Esophagus squamous epithelium (tissue), 5 donors: ENCODE data around the gene IGDCC3. TPM values are rescaled to one million over a fixed set of nuclear protein-coding genes. Genes with fewer than 3 reads are reported as not detected.

ENCODE experiments used
- DNase-seq: peaks from one replicate; lab custom pipeline; 2025; lab: John Stamatoyannopoulos, UW
- H3K27ac ChIP-seq, 4 donors: fragments of 200-600 bp; sonication (generic); one replicate each; pipeline ENCODE4 v1.5.1; 2016 to 2019; ENCODE audit warnings: mild to moderate bottlenecking in 1 of 4
- H3K27me3 ChIP-seq, 4 donors: fragments of 200-600 bp; sonication (generic); 1 replicate in 3 of 4; 2 replicates in 1 of 4; pipeline versions ENCODE4 v1.5.1 to v1.6.0; 2017 to 2021; ENCODE audit warnings: antibody characterized with exemption in 1 of 4
- H3K36me3 ChIP-seq, 3 donors: fragments of 200-600 bp; sonication (generic); one replicate each; pipeline ENCODE4 v1.5.1; 2016 to 2019
- H3K4me1 ChIP-seq, 3 donors: fragments of 200-600 bp; sonication (generic); one replicate each; pipeline ENCODE4 v1.5.1; 2017 to 2019
- H3K4me3 ChIP-seq, 4 donors: fragments of 200-600 bp; sonication (generic); 1 replicate in 3 of 4; 2 replicates in 1 of 4; pipeline ENCODE4 v1.5.1; 2016 to 2019; ENCODE audit warnings: mild to moderate bottlenecking in 2 of 4, moderate library complexity in 1 of 4
- H3K9me3 ChIP-seq, 3 donors: fragments of 200-600 bp; sonication (generic); one replicate each; pipeline ENCODE4 v1.5.1; 2016 to 2019
- POLR2A ChIP-seq, 4 donors: fragments of 450-650 bp; IDR thresholded peaks; one replicate each; pipeline ENCODE4 v1.6.1; 2017; ENCODE audit warnings: antibody characterized with exemption in 4 of 4, mild to moderate bottlenecking in 4 of 4, moderate library complexity in 3 of 4
- WGBS, 2 donors: methylation state at CpG; one replicate each; pipeline ENCODE4 v1.1.5; 2018; 5-methylcytosine and 5-hydroxymethylcytosine counted together
- intact Hi-C: fragments of 100-400 bp; cut with DNase I; formaldehyde crosslinking; loops from one replicate; pipeline ENCODE4 v1.15.0; 2022
- total RNA-seq, 4 donors: library from RNA; depleted of rRNA; stranded (reverse); fragments of >200 nt; gene quantifications; one replicate each; pipeline ENCODE4 v1.1.0, GENCODE V29; 2016
- TF ChIP-seq, protein P1 (sequence below), 6 experiments: fragments of 450-650 bp in 4 of 6; fragments of 200-600 bp in 2 of 6; sonication (generic) in 2 of 6; IDR thresholded peaks; one replicate each; pipeline ENCODE4 v1.5.1; 2016 to 2019; ENCODE audit warnings: antibody characterized with exemption in 6 of 6, mild to moderate bottlenecking in 4 of 6, moderate library complexity in 4 of 6
- donor health status: DM: yes; HTN: yes; CAD: no.

IGDCC3 gene
- total RNA-seq, 4 donors from 2014 or later, result not detected

DNA sequence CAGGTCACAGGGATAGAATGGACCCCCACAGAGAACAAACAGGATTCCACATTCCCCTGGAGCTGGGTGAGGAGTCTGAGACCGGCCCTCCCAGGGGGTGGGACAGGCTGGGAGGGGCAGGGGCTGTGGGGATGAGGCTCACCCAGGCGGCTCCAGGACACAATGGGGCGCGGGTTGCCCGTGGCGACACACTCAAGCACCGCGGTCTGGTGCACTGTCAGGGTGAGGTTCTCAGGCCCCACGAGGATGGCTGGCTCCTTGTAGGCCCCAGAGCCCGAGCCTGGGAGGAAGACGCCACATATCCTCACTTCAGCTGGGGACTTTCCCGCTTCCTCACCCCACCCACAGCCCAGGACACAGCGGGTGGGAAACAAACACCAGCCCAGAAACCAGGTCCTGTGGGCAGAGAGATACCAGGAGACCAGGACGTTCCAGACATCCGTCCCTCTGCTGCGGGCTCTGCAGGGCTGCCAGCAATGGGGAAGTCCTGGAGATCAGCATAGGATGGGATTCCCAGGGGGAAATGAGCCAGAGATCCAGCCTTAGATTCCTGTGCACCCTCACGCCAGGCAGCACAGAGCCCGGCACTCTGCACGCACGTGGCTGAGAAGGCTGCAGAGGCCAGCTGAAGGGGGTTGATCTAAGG lies 43.1 kb downstream of the IGDCC3 start:
- H3K36me3 ChIP-seq, result no peaks in the 10 kb centered on the region
- TF ChIP-seq, protein P1, sequence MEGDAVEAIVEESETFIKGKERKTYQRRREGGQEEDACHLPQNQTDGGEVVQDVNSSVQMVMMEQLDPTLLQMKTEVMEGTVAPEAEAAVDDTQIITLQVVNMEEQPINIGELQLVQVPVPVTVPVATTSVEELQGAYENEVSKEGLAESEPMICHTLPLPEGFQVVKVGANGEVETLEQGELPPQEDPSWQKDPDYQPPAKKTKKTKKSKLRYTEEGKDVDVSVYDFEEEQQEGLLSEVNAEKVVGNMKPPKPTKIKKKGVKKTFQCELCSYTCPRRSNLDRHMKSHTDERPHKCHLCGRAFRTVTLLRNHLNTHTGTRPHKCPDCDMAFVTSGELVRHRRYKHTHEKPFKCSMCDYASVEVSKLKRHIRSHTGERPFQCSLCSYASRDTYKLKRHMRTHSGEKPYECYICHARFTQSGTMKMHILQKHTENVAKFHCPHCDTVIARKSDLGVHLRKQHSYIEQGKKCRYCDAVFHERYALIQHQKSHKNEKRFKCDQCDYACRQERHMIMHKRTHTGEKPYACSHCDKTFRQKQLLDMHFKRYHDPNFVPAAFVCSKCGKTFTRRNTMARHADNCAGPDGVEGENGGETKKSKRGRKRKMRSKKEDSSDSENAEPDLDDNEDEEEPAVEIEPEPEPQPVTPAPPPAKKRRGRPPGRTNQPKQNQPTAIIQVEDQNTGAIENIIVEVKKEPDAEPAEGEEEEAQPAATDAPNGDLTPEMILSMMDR (IDR thresholded peaks at IDR 0.05), result no peak
- TF ChIP-seq POLR2A (IDR thresholded peaks at IDR 0.05), result no peak
- WGBS, 2 donors, result 68% methylated on average over 5 of the region's 20 CpGs; no CpG with 5 or more reads in 1 of the 2 donors
- H3K9me3 ChIP-seq, result no peaks in the 10 kb centered on the region
- H3K27me3 ChIP-seq, result peaks cover 0 to 50% (median 0%) of the 10 kb centered on the region in 4 donors
- intact Hi-C loops, result no loop called here
- DNase-seq, result no peak
- no peak overlapping the region for H3K4me3 ChIP-seq
- no peak overlapping the region for H3K27ac ChIP-seq
- no peaks in the 10 kb centered on the region for H3K4me1 ChIP-seq

DNA sequence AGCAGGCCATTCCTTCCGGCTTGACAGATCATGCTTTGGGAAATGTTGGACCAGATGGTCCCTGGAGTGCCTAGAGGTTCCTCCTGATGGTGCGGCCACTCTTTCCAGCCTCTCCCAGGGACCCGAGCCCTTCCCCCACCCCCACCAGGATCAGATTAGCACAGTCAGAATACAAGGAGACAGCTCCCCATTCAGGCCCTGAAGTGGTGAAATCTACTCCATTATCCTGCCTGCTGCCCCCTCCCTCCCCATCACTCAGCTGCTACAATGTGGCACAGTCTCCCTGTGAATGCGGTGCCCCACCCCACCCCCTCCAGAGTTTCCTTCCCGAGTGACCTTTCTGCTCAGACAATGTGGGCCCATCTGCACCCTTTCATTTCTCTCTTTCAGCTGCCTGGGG lies 43.9 kb downstream of the IGDCC3 start:
- WGBS, 2 donors, result 64% methylated on average over 3 of the region's 5 CpGs; no CpG with 5 or more reads in 1 of the 2 donors
- DNase-seq, result no peak
- H3K4me1 ChIP-seq, result no peaks in the 10 kb centered on the region
- intact Hi-C loops, result no loop called here
- peaks cover 0 to 44% (median 0%) of the 10 kb centered on the region in 4 donors for H3K27me3 ChIP-seq
- no peaks in the 10 kb centered on the region for H3K9me3 ChIP-seq
- TF ChIP-seq, protein P1 (IDR thresholded peaks at IDR 0.05), result no peak
- TF ChIP-seq POLR2A (IDR thresholded peaks at IDR 0.05), result no peak
- no peak overlapping the region for H3K27ac ChIP-seq
- H3K4me3 ChIP-seq, result no peak overlapping the region
- H3K36me3 ChIP-seq, result no peaks in the 10 kb centered on the region

- Histone ChIP-seq H3K27ac (no peak overlapping the region), H3K4me3 (no peak overlapping the region), H3K27me3 (peaks cover 0 to 41% (median 0%) of the 10 kb centered on the region in 4 donors), H3K4me1 (no peaks in the 10 kb centered on the region), H3K36me3 (no peaks in the 10 kb centered on the region), H3K9me3 (no peaks in the 10 kb centered on the region)
- no peak for DNase-seq
- TF ChIP-seq, protein P1 (IDR thresholded peaks at IDR 0.05), result no peak
- TF ChIP-seq POLR2A (IDR thresholded peaks at IDR 0.05), result no peak
- WGBS, 2 donors, result 70 to 75% methylated on average over 5 to 7 of the region's 16 CpGs
- intact Hi-C loops, result no loop called here
Observed at GRCh38 chr15:65333148-65333820, 44.5 kb downstream of the IGDCC3 start.

DNA sequence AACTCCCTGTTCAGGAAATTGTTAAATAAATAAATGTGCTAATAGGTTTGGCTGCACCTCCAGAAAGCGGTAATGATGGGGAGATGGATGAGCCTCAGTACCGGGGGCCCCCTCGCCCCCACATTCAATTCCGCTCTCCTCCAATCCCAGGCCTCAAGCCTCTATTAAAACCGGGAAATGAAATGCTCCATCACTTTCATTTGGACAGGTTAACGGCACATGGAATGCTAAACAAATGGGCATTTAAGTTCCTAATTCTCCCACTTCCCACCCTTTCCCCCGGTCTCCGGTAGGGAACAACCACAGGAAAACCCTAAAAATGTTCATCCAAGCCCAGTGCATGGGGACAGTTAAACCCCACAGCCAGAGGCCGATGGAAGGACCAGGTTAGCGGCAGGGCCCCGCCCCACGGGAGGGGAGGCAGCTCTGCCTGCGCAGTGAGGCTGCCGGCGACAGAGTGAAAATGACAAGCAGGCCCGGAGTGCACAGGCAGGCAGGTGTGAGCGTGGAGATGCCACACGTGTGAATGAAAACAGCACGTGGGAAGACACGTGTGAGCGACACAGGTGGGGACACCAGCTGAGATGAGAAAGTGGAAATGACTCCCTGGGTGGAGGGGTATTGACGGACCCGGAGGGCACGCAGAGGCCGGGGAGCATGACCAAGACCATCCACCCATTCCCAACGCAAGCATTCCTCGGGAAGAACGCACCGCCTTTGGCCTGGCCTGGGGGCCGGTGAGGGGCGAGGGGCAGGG lies 45.2 kb downstream of the IGDCC3 start:
- no peak for DNase-seq
- Histone ChIP-seq H3K27ac (no peak overlapping the region), H3K36me3 (no peaks in the 10 kb centered on the region), H3K9me3 (no peaks in the 10 kb centered on the region), H3K4me3 (no peak overlapping the region), H3K4me1 (no peaks in the 10 kb centered on the region), H3K27me3 (peaks cover 0 to 34% (median 0%) of the 10 kb centered on the region in 4 donors)
- WGBS, 2 donors, result 75 to 78% methylated on average over 21 to 26 of the region's 31 CpGs
- intact Hi-C loops, result no loop called here
- TF ChIP-seq, protein P1 (IDR thresholded peaks at IDR 0.05), result no peak
- TF ChIP-seq POLR2A (IDR thresholded peaks at IDR 0.05), result no peak
